ENCODE measurements around the gene NANOS3.

Gene NANOS3

DNA sequence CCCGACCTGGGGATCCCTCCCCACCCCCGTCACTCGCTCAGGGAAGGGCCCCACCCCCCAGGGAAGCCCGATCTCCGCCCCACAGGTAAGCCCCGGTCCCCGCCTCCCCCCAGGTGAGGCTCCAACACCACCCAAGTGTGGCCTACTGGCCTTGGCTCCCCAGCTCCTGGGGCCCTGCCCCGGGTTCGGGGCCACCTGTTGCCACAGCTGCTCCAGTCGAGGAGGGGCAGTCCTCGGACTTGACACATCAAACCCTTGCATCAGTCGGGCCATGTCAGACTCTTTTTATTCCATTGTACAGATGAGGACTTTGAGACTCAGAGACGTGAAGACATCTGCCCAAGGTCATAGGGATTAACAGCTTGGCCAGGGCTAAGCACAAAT, 29.6 kb downstream of the NANOS3 start:
- no peaks in the 10 kb centered on the region for H3K9me3 ChIP-seq (ENCODE audit: low read length)
- H3F3A ChIP-seq (ENCODE audit: insufficient read depth, low read length), result no peaks in the 10 kb centered on the region
- peaks cover 12% of the 10 kb centered on the region for H3K4me1 ChIP-seq (ENCODE audit: insufficient read depth, low read length, severe bottlenecking)
- H2AFZ ChIP-seq (ENCODE audit: low read length), result no peak overlapping the region
- H3K36me3 ChIP-seq (ENCODE audit: insufficient read depth, low read length), result peaks cover 16% of the 10 kb centered on the region
- no peaks in the 10 kb centered on the region for H4K20me1 ChIP-seq (ENCODE audit: insufficient read depth, low read length)
- TF ChIP-seq, protein P1, sequence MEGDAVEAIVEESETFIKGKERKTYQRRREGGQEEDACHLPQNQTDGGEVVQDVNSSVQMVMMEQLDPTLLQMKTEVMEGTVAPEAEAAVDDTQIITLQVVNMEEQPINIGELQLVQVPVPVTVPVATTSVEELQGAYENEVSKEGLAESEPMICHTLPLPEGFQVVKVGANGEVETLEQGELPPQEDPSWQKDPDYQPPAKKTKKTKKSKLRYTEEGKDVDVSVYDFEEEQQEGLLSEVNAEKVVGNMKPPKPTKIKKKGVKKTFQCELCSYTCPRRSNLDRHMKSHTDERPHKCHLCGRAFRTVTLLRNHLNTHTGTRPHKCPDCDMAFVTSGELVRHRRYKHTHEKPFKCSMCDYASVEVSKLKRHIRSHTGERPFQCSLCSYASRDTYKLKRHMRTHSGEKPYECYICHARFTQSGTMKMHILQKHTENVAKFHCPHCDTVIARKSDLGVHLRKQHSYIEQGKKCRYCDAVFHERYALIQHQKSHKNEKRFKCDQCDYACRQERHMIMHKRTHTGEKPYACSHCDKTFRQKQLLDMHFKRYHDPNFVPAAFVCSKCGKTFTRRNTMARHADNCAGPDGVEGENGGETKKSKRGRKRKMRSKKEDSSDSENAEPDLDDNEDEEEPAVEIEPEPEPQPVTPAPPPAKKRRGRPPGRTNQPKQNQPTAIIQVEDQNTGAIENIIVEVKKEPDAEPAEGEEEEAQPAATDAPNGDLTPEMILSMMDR (IDR thresholded peaks at IDR 0.05; ENCODE audit: low read length), result no peak
- TF ChIP-seq EZH2 (IDR thresholded peaks at IDR 0.05; ENCODE audit: borderline replicate concordance, low read length), result no peak
- H3K4me3 ChIP-seq (ENCODE audit: low read depth, low read length, poor library complexity, severe bottlenecking), result peak overlapping the region; percentile 73
- peak overlapping the region; percentile 76 for H3K9ac ChIP-seq (ENCODE audit: low read length)
- no peaks in the 10 kb centered on the region for H3K27me3 ChIP-seq (ENCODE audit: insufficient read depth, low read length)
- no peaks in the 10 kb centered on the region for H3K79me2 ChIP-seq (ENCODE audit: insufficient read depth, low read length)
- no peak overlapping the region for H3K27ac ChIP-seq (ENCODE audit: low read depth, low read length, poor library complexity, severe bottlenecking)
- peak overlapping the region; percentile 85 for H3K4me2 ChIP-seq (ENCODE audit: low read length)
- H3K9me2 ChIP-seq (ENCODE audit: low read depth, low read length), result no peaks in the 10 kb centered on the region

DNA sequence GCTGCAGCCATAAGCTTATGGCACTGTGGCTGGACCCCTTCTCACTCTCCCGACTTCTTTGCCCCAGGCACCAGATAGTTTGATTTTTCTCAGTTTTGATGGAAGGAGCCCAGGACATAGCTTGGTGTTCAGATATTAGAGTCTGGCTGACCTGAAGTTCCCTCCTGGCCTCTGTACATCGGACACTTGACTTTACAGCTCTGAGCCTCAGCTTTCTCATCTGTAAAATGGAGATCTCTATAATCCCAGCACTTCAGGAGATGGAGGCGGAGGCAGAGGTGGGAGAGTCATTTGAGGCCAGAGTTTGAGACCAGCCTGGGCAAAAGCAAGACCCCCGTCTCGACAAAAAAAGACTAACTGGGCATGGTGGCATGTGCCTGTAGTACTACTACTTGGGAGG, 30.0 kb downstream of the NANOS3 start:
- Histone ChIP-seq H3K9ac (ENCODE audit: low read length) (peak overlapping the region; percentile 76), H3K79me2 (ENCODE audit: insufficient read depth, low read length) (no peaks in the 10 kb centered on the region), H3K4me3 (ENCODE audit: low read depth, low read length, poor library complexity, severe bottlenecking) (peak overlapping the region; percentile 73), H3K9me2 (ENCODE audit: low read depth, low read length) (no peaks in the 10 kb centered on the region), H3K4me1 (ENCODE audit: insufficient read depth, low read length, severe bottlenecking) (peaks cover 12% of the 10 kb centered on the region), H3K4me2 (ENCODE audit: low read length) (peak overlapping the region; percentile 85), H3K27ac (ENCODE audit: low read depth, low read length, poor library complexity, severe bottlenecking) (no peak overlapping the region), H3K36me3 (ENCODE audit: insufficient read depth, low read length) (peaks cover 17% of the 10 kb centered on the region), H2AFZ (ENCODE audit: low read length) (no peak overlapping the region), H3K27me3 (ENCODE audit: insufficient read depth, low read length) (no peaks in the 10 kb centered on the region), H3K9me3 (ENCODE audit: low read length) (no peaks in the 10 kb centered on the region), H3F3A (ENCODE audit: insufficient read depth, low read length) (no peaks in the 10 kb centered on the region), H4K20me1 (ENCODE audit: insufficient read depth, low read length) (no peaks in the 10 kb centered on the region)
- TF ChIP-seq, protein P1 (IDR thresholded peaks at IDR 0.05; ENCODE audit: low read length), result no peak
- TF ChIP-seq EZH2 (IDR thresholded peaks at IDR 0.05; ENCODE audit: borderline replicate concordance, low read length), result no peak

DNA sequence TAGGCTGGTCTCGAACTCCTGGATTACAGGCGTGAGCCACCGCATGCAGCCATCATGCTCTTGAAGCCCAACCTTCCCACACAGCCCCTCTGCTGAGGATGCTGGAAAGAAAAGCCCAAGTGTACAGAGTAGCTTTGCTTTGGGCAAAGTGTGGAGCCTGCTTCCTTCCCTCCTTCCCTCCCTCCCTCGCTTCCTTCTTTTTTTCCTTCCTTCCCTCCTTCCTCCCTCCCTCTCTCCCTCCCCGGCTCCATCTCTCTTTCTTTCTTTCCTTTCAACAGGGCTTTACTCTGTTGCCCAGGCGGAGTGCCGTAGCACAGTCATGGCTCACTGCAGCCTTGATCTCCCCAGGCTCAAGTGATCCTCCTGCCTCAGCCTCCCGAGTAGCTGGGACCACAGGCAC, 31.7 kb downstream of the NANOS3 start:
- Histone ChIP-seq H3K9me3 (ENCODE audit: low read length) (no peaks in the 10 kb centered on the region), H3K4me2 (ENCODE audit: low read length) (no peak overlapping the region), H3K27me3 (ENCODE audit: insufficient read depth, low read length) (no peaks in the 10 kb centered on the region), H3K9ac (ENCODE audit: low read length) (no peak overlapping the region), H3K36me3 (ENCODE audit: insufficient read depth, low read length) (peaks cover 35% of the 10 kb centered on the region), H3K4me1 (ENCODE audit: insufficient read depth, low read length, severe bottlenecking) (peaks cover 12% of the 10 kb centered on the region), H4K20me1 (ENCODE audit: insufficient read depth, low read length) (no peaks in the 10 kb centered on the region), H2AFZ (ENCODE audit: low read length) (no peak overlapping the region), H3K9me2 (ENCODE audit: low read depth, low read length) (no peaks in the 10 kb centered on the region), H3K79me2 (ENCODE audit: insufficient read depth, low read length) (no peaks in the 10 kb centered on the region), H3K27ac (ENCODE audit: low read depth, low read length, poor library complexity, severe bottlenecking) (no peak overlapping the region), H3K4me3 (ENCODE audit: low read depth, low read length, poor library complexity, severe bottlenecking) (no peak overlapping the region), H3F3A (ENCODE audit: insufficient read depth, low read length) (no peaks in the 10 kb centered on the region)
- TF ChIP-seq, protein P1 (IDR thresholded peaks at IDR 0.05; ENCODE audit: low read length), result no peak
- TF ChIP-seq EZH2 (IDR thresholded peaks at IDR 0.05; ENCODE audit: borderline replicate concordance, low read length), result no peak
